H1 (cell line): ENCODE data around the gene MAPK11. TPM values are rescaled to one million over a fixed set of nuclear protein-coding genes. Genes with fewer than 3 reads are reported as not detected.

Experiments used
- CTCF ChIA-PET: fragments of 300-600 bp; sonication (Branson Sonifier 250); formaldehyde crosslinking; loops from one replicate; lab custom pipeline; 2021; ENCODE audit not compliant: partially characterized antibody; lab: Charles Lee
- POLR2A ChIA-PET: fragments of 300-600 bp; sonication (Branson Sonifier 250); formaldehyde crosslinking; loops from one replicate; lab custom pipeline; 2021; ENCODE audit warnings: inconsistent platforms; ENCODE audit not compliant: partially characterized antibody; lab: Charles Lee
- DNase-seq, 2 experiments: peaks; one replicate each; pipeline versions ENCODE4 v3.0.0 to v3.0.0-alpha.2; 2010 to 2022; ENCODE audit warnings: low spot score in 2 of 2, low read depth in 1 of 2, mixed read lengths in 1 of 2
- FAIRE-seq: peaks from 2 replicates; lab custom pipeline; 2011; peaks lifted over from hg19 to GRCh38; lab: Jason Lieb, UNC
- H2AFZ ChIP-seq: 2 replicates; pipeline ENCODE4 v1.8.1; 2012; ENCODE audit warnings: low read length, inconsistent platforms
- H2AK5ac ChIP-seq: 2 replicates; pipeline ENCODE4 v1.6.1; 2013; ENCODE audit warnings: low read depth, low read length
- H2BK120ac ChIP-seq: replicated peaks from 2 replicates; pipeline ENCODE3; 2013; ENCODE audit warnings: low read depth, low read length, inconsistent platforms
- H2BK12ac ChIP-seq: 2 replicates; pipeline ENCODE4 v1.6.1; 2013; ENCODE audit warnings: low read depth, low read length
- H2BK15ac ChIP-seq: 2 replicates; pipeline ENCODE4 v1.6.1; 2013; ENCODE audit warnings: low read length
- H2BK20ac ChIP-seq: 2 replicates; pipeline ENCODE4 v1.6.1; 2013; ENCODE audit warnings: low read length
- H2BK5ac ChIP-seq: 2 replicates; pipeline ENCODE4 v1.6.1; 2013; ENCODE audit warnings: low read depth, low read length
- H3K14ac ChIP-seq: 2 replicates; pipeline ENCODE4 v1.6.1; 2013; ENCODE audit warnings: inconsistent platforms; ENCODE audit not compliant: insufficient read length
- H3K18ac ChIP-seq: 2 replicates; pipeline ENCODE4 v1.6.1; 2013; ENCODE audit warnings: low read length; ENCODE audit errors: extremely low read depth
- H3K23ac ChIP-seq: 2 replicates; pipeline ENCODE4 v1.6.1; 2013; ENCODE audit warnings: inconsistent platforms; ENCODE audit not compliant: insufficient read length
- H3K23me2 ChIP-seq: 2 replicates; pipeline ENCODE4 v1.6.1; 2013; ENCODE audit warnings: low read depth, low read length
- H3K27ac ChIP-seq: 2 replicates; pipeline ENCODE4 v1.6.1; 2011; ENCODE audit warnings: low read depth, low read length, inconsistent platforms
- H3K27me3 ChIP-seq, 4 experiments: replicated peaks in 1 of 4; 1 replicate in 1 of 4; 2 replicates in 3 of 4; pipeline versions ENCODE4 v1.6.1 to v1.8.1; 2011 to 2013; ENCODE audit warnings: low read length in 3 of 4, mild to moderate bottlenecking in 3 of 4, inconsistent platforms in 2 of 4, mixed read lengths in 2 of 4, moderate library complexity in 1 of 4; ENCODE audit not compliant: control insufficient read depth in 3 of 4, insufficient read depth in 3 of 4; ENCODE audit errors: extremely low read depth in 1 of 4
- H3K36me3 ChIP-seq, 4 experiments: 2 replicates each; pipeline versions ENCODE4 v1.6.1 to v1.8.1; 2011 to 2013; ENCODE audit warnings: mild to moderate bottlenecking in 4 of 4, low read length in 3 of 4, moderate library complexity in 2 of 4, control low read depth in 1 of 4, inconsistent platforms in 1 of 4; ENCODE audit not compliant: insufficient read depth in 4 of 4, control insufficient read depth in 2 of 4
- H3K4ac ChIP-seq: replicated peaks from 2 replicates; pipeline ENCODE3; 2013; ENCODE audit warnings: low read length, low read depth, mixed read lengths, inconsistent platforms; ENCODE audit not compliant: insufficient read length
- H3K4me1 ChIP-seq, 4 experiments: replicated peaks in 1 of 4; 1 replicate in 1 of 4; 2 replicates in 3 of 4; pipeline versions ENCODE4 v1.6.1 to v1.8.1; 2011 to 2013; ENCODE audit warnings: low read length in 3 of 4, inconsistent platforms in 2 of 4, mixed read lengths in 1 of 4; ENCODE audit not compliant: insufficient read depth in 4 of 4, control insufficient read depth in 3 of 4
- H3K4me2 ChIP-seq, 2 experiments: 2 replicates each; pipeline versions ENCODE4 v1.6.1 to v1.8.1; 2011 to 2013; ENCODE audit warnings: low read depth in 2 of 2, low read length in 2 of 2, control low read depth in 1 of 2, inconsistent platforms in 1 of 2, mild to moderate bottlenecking in 1 of 2; ENCODE audit not compliant: insufficient read depth in 1 of 2
- H3K4me3 ChIP-seq, 4 experiments: fragments of 200-600, 300-600 bp in 1 of 4; sonication (generic), shearing (Covaris generic), sonication (Bioruptor Twin) in 1 of 4; 2 replicates each; pipeline versions ENCODE4 v1.5.1 to v1.8.1; 2011 to 2016; ENCODE audit warnings: low read length in 4 of 4, low read depth in 3 of 4, control low read depth in 2 of 4, inconsistent platforms in 2 of 4, mild to moderate bottlenecking in 2 of 4, mixed read lengths in 1 of 4, moderate library complexity in 1 of 4; ENCODE audit not compliant: insufficient read depth in 2 of 4; ENCODE audit errors: extremely low read depth in 1 of 4
- H3K56ac ChIP-seq: replicated peaks from 2 replicates; pipeline ENCODE3; 2013; ENCODE audit warnings: low read depth, mild to moderate bottlenecking, mixed read lengths, low read length, inconsistent platforms; ENCODE audit not compliant: insufficient read length
- H3K79me1 ChIP-seq: 2 replicates; pipeline ENCODE4 v1.6.1; 2013; ENCODE audit warnings: low read depth, low read length, control low read depth
- H3K79me2 ChIP-seq, 2 experiments: 2 replicates each; pipeline versions ENCODE4 v1.6.1 to v1.8.1; 2012 to 2013; ENCODE audit warnings: low read length in 2 of 2, mild to moderate bottlenecking in 2 of 2, inconsistent platforms in 1 of 2; ENCODE audit not compliant: insufficient read depth in 2 of 2, control insufficient read depth in 1 of 2
- H3K9ac ChIP-seq, 4 experiments: replicated peaks in 1 of 4; 1 replicate in 1 of 4; 2 replicates in 3 of 4; pipeline versions ENCODE4 v1.6.1 to v1.8.1; 2011 to 2013; ENCODE audit warnings: low read depth in 3 of 4, low read length in 3 of 4, control low read depth in 2 of 4, mild to moderate bottlenecking in 2 of 4, moderate library complexity in 2 of 4, inconsistent platforms in 1 of 4; ENCODE audit errors: extremely low read depth in 1 of 4
- H3K9me3 ChIP-seq, 2 experiments: 2 replicates each; pipeline versions ENCODE4 v1.6.1 to v1.8.1; 2012 to 2013; ENCODE audit warnings: mild to moderate bottlenecking in 2 of 2, moderate library complexity in 2 of 2, control low read depth in 1 of 2, inconsistent platforms in 1 of 2, low read depth in 1 of 2, low read length in 1 of 2, mixed read lengths in 1 of 2; ENCODE audit not compliant: insufficient read depth in 2 of 2
- H4K20me1 ChIP-seq, 2 experiments: replicated peaks in 1 of 2; 2 replicates each; pipeline versions ENCODE3 to v1.8.1; 2011 to 2013; ENCODE audit warnings: inconsistent platforms in 2 of 2, low read length in 2 of 2, mild to moderate bottlenecking in 1 of 2; ENCODE audit not compliant: insufficient read depth in 2 of 2, control insufficient read depth in 1 of 2
- H4K5ac ChIP-seq: 2 replicates; pipeline ENCODE4 v1.6.1; 2013; ENCODE audit warnings: low read length, low read depth, mixed read lengths, inconsistent platforms; ENCODE audit not compliant: insufficient read length
- H4K8ac ChIP-seq: 2 replicates; pipeline ENCODE4 v1.8.0; 2013; ENCODE audit warnings: mild to moderate bottlenecking, moderate library complexity, low read length, inconsistent platforms; ENCODE audit not compliant: insufficient read depth; ENCODE audit errors: extremely low read depth
- H4K91ac ChIP-seq: replicated peaks from 2 replicates; pipeline ENCODE3; 2013; ENCODE audit warnings: low read length, mixed read lengths, inconsistent platforms; ENCODE audit not compliant: insufficient read length
- CTBP2 ChIP-seq: IDR thresholded peaks from 2 replicates; pipeline ENCODE4 v1.7.0; 2011; ENCODE audit warnings: borderline replicate concordance, mild to moderate bottlenecking, moderate library complexity, mixed read lengths, low read length; ENCODE audit not compliant: insufficient read depth, insufficient read length
- JUN ChIP-seq: IDR thresholded peaks from 2 replicates; pipeline ENCODE4 v1.6.1; 2011; ENCODE audit warnings: low read depth, mild to moderate bottlenecking, improper control_type of control experiment, low read length
- KDM1A ChIP-seq: fragments of 200-600, 300-600 bp; sonication (generic); IDR thresholded peaks from 2 replicates; pipeline ENCODE4 v1.7.1; 2016; ENCODE audit warnings: mild to moderate bottlenecking, low read length, borderline replicate concordance
- POLR2A ChIP-seq, 2 experiments: IDR thresholded peaks; 1 replicate in 1 of 2; 2 replicates in 1 of 2; pipeline ENCODE4 v1.6.1; 2011; ENCODE audit warnings: low read depth in 2 of 2, low read length in 2 of 2, mild to moderate bottlenecking in 2 of 2; ENCODE audit errors: control extremely low read depth in 1 of 2
- RBBP5 ChIP-seq: IDR thresholded peaks from 2 replicates; pipeline ENCODE4 v1.7.1; 2012; ENCODE audit warnings: low read depth, mild to moderate bottlenecking, inconsistent platforms, low read length, moderate library complexity, borderline replicate concordance
- RFX5 ChIP-seq: IDR thresholded peaks from 2 replicates; pipeline ENCODE4 v1.6.1; 2011; ENCODE audit warnings: low read depth, low read length, improper control_type of control experiment, borderline replicate concordance
- RNF2 ChIP-seq: fragments of 200-900, 300-1000 bp; sonication (generic); IDR thresholded peaks from 2 replicates; pipeline ENCODE4 v1.7.1; 2016; ENCODE audit warnings: borderline replicate concordance, low read depth, mild to moderate bottlenecking, antibody characterized with exemption, low read length; ENCODE audit not compliant: poor library complexity, severe bottlenecking; ENCODE audit errors: missing control alignments
- SIRT6 ChIP-seq: IDR thresholded peaks from one replicate; pipeline ENCODE4 v1.7.1; 2012; ENCODE audit warnings: low read length, inconsistent platforms
- SUZ12 ChIP-seq: fragments of 200-600 bp; sonication (generic); IDR thresholded peaks from 2 replicates; pipeline ENCODE4 v1.6.1; 2012; ENCODE audit warnings: mild to moderate bottlenecking, inconsistent platforms, low read length, moderate library complexity, mixed read lengths
- USF2 ChIP-seq: IDR thresholded peaks from 2 replicates; pipeline ENCODE4 v1.6.1; 2011; ENCODE audit warnings: low read length, improper control_type of control experiment
- WGBS, 2 experiments: shearing (Covaris generic) in 1 of 2; methylation state at CpG; one replicate each; pipeline versions ENCODE4 v1.1.6 to v1.1.7; 2013 to 2015; ENCODE audit warnings: low lambda C conversion rate in 2 of 2, mixed read lengths in 2 of 2, inconsistent platforms in 1 of 2, low coverage in 1 of 2, missing lambda C conversion rate in 1 of 2; ENCODE audit not compliant: insufficient replicate concordance in 2 of 2, insufficient coverage in 1 of 2, insufficient read length in 1 of 2; ENCODE audit errors: extremely low coverage in 1 of 2, missing lambda C conversion rate in 1 of 2; 5-methylcytosine and 5-hydroxymethylcytosine counted together
- polyA plus RNA-seq, 7 experiments: library from polyadenylated mRNA; depleted of rRNA in 3 of 7; stranded (reverse) in 5 of 7; unstranded in 2 of 7; fragments of >200 nt in 5 of 7; fragments of 200-250 nt in 2 of 7; gene quantifications; 1 replicate in 5 of 7; 2 replicates in 1 of 7; 4 replicates in 1 of 7; pipeline versions ENCODE4 v1.2.1 to v1.2.3, GENCODE V29; 2011 to 2013; ENCODE audit warnings: missing spikeins in 2 of 7, mixed read lengths in 2 of 7
- total RNA-seq: library from RNA; stranded (reverse); fragmentation: NEBNext Ultra II Directional; extraction: Animal tissue kit (Norgen Biotek cat#: 25700); gene quantifications from 2 replicates; pipeline ENCODE4 v1.2.1, GENCODE V29; 2021

MAPK11 gene
- total and polyA plus RNA-seq, 2 of the 8 experiments (the other 6 are each of a cell fraction or from before 2014, with no cell fraction given) = 0.70 to 1.5 TPM

GRCh38 chr22:50253046-50253915, 16.9 kb downstream of the MAPK11 start:
- Histone ChIP-seq H2BK20ac (no peak overlapping the region), H3K79me2 (no peaks in the 10 kb centered on the region), H3K9ac (no peak overlapping the region), H3K27ac (no peak overlapping the region), H3K14ac (no peak overlapping the region), H3K4me3 (no peak overlapping the region), H2BK120ac (no peak overlapping the region), H3K27me3 (no peaks in the 10 kb centered on the region), H3K79me1 (0 out of 2 replicates have a peak, but pooled peaks cover 3% of the 10 kb centered on the region), H3K56ac (no peak overlapping the region), H2AK5ac (no peak overlapping the region), H2AFZ (no peak overlapping the region), H4K8ac (no peak overlapping the region), H2BK5ac (no peak overlapping the region), H3K23ac (no peak overlapping the region), H4K20me1 (peaks cover 0 to 9% of the 10 kb centered on the region in 2 experiments), H3K18ac (no peak overlapping the region), H2BK15ac (no peak overlapping the region), H3K9me3 (no peaks in the 10 kb centered on the region), H3K23me2 (peaks cover 12% of the 10 kb centered on the region), H2BK12ac (no peak overlapping the region), H3K4me1 (peaks cover 0 to 10% (median 6%) of the 10 kb centered on the region in 4 experiments; a peak in 6 of 7 replicates), H3K4me2 (no peak overlapping the region), H4K5ac (no peak overlapping the region), H3K36me3 (no peaks in the 10 kb centered on the region), H3K4ac (no peak overlapping the region), H4K91ac (no peak overlapping the region)
- POLR2A ChIA-PET = interaction anchor here (0.7 to 1.9 kb wide), 4 partner anchors 8 to 88 kb away, joined by 3 to 6 read pairs (median 4); partner anchors contain the start of gene MAPK12
- 88% methylated on average over 19 of the region's 22 CpGs; no CpG with 5 or more reads in 1 of the 2 experiments for WGBS, 2 experiments
- no peak for FAIRE-seq
- DNase-seq = no peak
- CTCF ChIA-PET = interaction anchor here (0.7 to 3.7 kb wide), 28 partner anchors 7 to 301 kb away, joined by 3 to 30 read pairs (median 4); partner anchors contain the start of genes MAPK12 and SCO2
- TF ChIP-seq SUZ12 (no peak), SIRT6 (no peak), JUN (no peak), USF2 (no peak), POLR2A (IDR thresholded peaks at IDR 0.05; ENCODE audit: control extremely low read depth in 1 of 2, low read depth in 2 of 2, low read length in 2 of 2) (no peak), CTBP2 (no peak), KDM1A (no peak), RFX5 (no peak), RBBP5 (no peak), RNF2 (no peak)
